CD4-positive, alpha-beta T cell treated with Interleukin-4 for 1 hour (primary cell): ENCODE results near the gene PPP1R3D.
"Not testable (repeated sequence)": the region's sequence is repeated elsewhere in the genome, so short reads cannot be mapped to it uniquely, and the experiment has no call there.

Experiments used
- DNase-seq, 2 donors: peaks; one replicate each; pipeline ENCODE4 v3.0.0-alpha.2; 2020 to 2022

Gene PPP1R3D

GRCh38 chr20:59912609-59913008 is 27.5 kb downstream of the PPP1R3D start:
- DNase-seq: no peak

- DNase-seq: no peak
These were observed 29.1 kb downstream of the PPP1R3D start for GRCh38 chr20:59911041-59911440.

DNA sequence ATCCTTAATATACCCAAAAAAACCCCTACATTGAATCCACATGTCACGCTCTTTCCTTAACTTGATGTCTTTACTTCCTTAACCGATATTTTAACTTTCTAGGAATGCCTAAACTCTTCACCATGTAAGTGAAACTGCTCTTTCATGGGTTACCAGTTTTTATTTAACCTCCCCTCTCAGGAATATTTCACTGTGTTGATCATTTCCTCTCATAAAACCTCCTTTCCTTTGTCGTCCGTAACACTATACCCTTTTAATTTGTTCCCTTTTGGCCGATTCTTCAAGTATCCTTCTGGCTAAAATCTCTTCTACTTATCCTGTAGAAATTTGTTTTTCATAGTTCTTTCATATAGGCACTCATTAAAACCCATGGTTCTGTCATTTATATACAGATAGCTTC is 31.2 kb downstream of the PPP1R3D start:
- DNase-seq: no peak

- no peak for DNase-seq
These were observed 36.5 kb downstream of the PPP1R3D start for GRCh38 chr20:59903621-59904020.

GRCh38 chr20:59902470-59902869 is 37.6 kb downstream of the PPP1R3D start:
- no peak for DNase-seq

DNA sequence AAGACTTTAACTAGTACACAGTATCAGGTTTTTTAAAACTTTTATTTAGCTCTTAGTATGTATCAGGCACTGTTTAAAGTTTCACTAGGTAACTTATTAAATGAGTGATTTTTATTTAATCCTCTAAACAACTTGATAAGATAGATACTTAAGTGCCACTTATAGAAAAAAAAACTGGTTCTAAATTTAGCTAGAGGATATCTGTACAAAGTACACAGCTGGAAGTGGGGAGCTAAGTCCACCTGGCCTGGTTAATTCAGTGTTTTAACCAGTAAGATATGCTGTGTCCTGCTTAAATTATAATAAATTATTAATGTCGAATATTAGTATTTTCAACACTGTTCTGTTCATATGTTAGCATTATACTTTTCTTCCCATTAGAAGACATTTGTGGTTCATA is 44.2 kb downstream of the PPP1R3D start:
- no peak for DNase-seq

DNA sequence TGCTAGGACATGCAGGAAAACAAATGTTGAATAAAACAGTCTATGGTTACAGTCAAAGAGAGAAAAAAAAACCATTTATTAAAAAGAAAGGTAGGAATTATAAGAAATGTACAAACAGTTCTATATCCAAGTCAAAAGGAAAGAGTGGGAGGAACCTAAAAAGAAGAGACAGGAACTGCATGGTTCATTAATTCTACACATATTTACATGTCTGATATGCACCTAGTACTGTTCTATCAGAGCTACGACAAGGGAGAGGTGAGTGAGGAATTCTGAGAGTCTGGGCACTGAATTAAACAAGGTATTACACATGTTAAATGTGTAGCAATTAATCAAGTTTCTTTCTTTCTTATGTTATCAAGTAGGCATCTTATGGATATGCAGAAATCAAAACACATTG is 48.5 kb downstream of the PPP1R3D start:
- DNase-seq: no peak

DNA sequence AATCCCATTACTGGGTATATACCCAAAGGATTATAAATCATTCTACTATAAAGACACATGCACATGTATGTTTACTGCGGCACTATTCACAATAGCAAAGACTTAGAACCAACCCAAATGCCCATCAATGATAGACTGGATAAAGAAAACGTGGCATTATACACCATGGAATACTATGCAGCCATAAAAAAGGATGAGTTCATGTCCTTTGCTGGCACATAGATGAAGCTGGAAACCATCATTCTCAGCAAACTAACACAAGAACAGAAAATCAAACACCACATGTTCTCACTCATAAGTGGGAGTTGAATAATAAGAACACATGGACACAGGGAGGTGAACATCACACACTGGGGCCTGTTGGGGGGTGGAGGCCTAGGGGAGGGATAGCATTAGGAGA is 50.1 kb downstream of the PPP1R3D start:
- not testable (repeated sequence) for DNase-seq

DNA sequence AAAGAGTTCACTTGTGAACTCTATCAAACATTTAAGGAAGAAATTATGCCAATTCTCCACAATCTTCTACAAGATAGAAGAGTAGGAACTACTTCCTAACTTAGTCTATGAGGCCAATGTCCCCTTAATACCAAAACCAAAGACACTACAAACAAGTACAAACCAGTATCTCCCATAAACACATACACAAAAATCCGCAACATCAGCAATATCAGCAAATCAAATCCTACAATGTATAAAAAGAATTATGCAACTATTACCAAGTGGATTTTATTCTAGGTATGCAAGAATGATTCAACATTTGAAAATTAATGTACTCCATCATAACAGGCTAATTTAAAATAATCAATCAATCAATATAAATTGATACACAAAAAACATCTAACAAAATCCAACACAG is 52.1 kb downstream of the PPP1R3D start:
- DNase-seq: no peak
